GF-D8 (cell line): ENCODE data around the gene RER1.

Source experiments
- DNase-seq: peaks from one replicate; lab custom pipeline; 2025; lab: John Stamatoyannopoulos, UW

RER1 gene

DNA sequence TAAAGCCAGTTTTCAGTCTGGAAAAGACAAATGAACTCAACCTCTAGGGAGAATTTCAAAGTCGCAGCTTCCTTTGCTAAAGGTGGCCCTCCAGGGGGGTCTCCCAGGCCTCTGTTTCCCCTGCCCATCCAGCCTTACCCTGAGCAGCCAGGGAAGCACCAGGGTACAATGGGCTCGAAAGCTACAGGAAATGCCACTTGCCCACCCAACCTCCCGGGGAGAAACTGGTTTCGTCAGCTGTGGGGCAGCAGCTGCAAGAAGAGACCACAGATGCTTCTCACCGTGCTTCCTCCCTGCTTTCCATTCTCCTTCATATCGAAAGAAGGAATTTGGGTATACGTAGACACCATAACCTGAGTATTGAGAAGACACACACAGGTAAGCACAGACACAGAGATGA, 2.0 kb upstream of the RER1 start:
- DNase-seq: no peak

DNA sequence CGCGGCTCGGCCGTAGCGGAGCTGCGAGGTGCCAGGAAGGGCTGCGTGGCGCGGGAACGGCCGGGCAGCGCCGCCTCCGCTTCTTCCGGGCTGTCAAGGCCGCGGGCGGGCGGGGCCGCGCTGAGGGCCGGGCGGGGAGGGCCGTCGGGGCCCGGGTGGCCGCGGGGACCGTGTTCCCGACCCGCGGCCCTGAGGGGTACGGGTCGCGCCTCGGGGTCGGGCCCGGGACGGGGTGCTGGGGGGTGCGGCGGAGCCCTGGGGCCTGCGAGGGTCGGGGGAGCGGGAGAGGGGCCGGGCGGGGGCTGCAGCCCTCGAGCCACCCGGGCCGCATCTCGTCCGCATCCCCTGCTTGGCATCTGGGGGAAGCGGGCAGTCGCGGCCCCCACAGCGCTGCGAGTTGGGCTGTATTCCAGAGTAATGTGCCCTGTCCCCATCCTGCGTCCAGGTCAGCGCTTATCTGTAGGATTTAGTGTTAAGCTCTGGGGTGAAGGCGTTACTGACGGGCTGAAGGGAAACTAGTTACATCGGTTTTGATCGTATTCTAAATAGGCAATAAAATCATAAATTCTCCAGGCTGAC, 379 bp downstream of the RER1 start:
- no peak for DNase-seq

DNA sequence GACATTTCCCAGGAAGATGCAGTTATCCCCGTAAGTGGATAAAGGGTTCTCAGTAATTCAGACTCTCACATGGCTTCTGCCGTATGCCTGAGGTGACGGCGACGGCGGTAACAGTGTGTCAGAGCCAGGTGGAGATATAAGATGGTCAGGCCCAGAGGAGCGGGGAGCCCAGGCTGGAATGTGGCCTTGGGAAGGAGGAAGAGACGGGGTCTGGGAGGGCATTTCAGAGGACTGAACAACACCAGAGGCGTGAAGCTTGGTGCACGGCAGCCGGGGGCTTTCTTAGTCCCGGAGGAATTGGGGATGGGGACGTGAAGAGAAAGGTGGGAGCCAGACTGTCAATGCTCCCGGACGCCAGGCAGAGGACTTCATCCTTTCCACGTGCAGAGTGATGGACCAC, 1.0 kb downstream of the RER1 start:
- no peak for DNase-seq

DNA sequence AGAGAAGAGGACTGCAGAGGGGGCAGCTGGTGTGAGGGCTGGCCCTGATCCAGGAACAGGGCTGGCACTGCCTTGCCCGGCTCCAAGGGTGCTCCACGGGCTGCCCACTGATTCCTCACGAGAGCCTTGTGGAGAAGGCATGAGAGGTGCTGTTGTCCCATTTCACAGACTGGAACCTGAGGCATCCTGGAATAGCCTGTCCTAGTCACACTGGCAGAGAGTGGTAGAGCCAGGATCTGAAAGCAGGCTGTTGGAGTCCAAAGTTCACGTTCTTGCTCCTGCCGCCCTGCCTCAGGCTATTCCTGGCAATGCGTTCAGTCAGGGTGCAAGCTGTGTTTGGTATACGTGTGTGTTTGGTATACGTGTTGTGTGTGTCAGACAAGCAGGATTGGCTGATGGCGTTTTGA, 1.8 kb downstream of the RER1 start:
- no peak for DNase-seq

DNA sequence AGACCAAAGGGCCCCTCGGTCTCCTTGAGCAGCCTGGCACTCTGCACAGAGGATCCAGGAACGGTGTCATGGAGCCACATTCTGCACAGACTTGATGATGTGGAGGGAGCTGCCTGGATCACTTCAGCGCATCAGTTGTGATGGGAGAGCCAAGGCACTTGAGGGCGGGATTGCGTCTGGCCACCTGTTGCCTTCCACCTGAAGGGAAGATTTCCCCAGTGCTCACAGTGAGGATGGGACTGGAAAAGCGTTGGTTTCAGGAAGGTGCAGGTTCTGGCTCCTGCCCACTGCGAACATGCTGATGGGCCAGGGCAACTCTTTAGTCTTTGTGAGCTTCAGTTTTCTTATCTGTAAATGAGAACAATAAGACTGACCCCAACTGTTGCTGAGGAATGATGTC, 2.6 kb downstream of the RER1 start:
- DNase-seq: no peak

GRCh38 chr1:2394761-2395160, 3.1 kb downstream of the RER1 start:
- DNase-seq: no peak

- DNase-seq: no peak
Measured at GRCh38 chr1:2395245-2395644, 3.6 kb downstream of the RER1 start.

DNA sequence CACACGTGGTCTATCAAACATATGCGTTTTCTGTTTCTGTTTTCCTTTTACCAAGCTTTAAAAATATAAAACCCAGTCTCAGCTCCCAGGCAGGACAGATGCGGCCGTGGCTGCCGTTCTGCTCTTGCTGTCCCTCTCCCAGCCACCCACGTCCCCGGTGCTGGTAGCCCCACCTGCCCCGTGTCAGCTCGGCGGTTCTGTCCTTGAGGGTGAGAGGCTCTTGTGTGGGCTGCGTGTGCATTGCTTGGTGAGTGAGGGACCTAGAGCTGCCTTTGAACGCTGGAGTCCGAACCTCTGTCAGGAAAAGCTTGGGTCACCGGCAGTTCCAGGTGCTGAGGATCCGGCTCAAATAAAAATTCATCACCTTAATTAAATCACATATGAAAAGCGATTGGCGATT, 4.4 kb downstream of the RER1 start:
- no peak for DNase-seq

DNA sequence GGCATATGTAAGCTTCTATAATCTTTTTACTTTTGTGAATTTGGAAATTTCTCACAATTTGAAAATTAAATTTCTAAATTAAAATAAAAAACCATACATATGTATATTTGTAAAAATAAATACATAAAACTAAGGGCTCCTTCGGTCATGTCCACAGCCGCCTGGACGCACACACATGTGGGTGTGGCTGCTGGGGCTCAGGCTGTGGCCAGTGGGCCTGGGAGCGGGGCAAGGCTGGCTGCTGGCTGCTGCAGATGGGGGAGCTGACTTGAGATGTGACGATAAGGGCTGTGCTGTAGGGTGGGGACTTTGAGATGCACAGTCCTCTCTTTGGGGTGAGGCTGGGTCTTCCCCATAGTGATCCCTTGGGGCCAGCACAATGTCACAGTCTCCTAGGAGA, 4.8 kb downstream of the RER1 start:
- no peak for DNase-seq

DNA sequence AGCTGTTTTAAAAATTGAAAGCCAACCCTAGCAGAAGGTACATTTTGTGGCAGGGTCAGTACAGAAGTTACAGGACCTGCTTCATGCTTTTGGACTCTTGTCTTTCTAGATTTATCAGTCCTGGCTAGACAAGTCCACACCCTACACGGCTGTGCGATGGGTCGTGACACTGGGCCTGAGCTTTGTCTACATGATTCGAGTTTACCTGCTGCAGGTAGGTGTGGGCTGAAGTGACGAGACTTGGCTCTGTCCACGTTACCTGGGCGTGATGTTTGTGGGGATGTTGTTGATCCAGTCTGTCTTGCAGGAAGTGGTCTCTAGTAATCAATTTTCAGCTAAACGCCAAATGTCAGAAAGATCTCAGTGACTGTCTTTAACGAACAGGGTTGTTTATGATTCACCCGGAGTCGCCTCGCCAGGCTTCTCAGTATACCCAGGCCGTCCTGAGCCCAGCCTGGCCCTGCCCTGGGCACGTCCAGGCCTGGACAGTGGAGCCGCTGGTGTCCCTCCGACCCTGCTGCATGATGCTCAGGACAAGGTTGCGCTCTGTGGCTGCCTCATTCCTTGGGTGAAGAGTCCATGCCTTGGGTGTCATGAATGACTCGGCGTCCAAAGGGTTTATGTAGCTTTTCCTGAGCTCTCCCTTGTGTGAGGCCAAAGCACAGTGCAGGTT, 5.5 kb downstream of the RER1 start:
- no peak for DNase-seq

DNA sequence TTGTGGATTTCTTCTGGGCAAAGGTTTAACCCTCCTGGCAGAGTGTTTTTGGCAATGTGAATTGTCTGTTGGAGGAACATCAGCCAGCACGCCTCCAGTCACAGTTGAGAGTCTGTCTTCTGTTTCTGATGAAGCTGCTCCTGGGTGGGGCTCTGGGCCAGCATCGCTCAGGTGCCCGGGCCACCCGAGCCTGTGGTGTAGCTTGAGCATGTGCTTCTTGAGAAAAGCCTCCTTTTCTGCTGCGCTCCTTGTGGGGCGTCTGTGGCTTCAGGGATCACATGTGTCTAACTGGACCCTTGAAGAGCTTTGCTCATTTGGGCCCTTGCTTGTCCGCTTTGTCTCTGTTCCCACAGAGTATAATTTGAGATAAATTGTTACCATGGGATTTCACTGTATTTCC, 7.2 kb downstream of the RER1 start:
- no peak for DNase-seq

DNA sequence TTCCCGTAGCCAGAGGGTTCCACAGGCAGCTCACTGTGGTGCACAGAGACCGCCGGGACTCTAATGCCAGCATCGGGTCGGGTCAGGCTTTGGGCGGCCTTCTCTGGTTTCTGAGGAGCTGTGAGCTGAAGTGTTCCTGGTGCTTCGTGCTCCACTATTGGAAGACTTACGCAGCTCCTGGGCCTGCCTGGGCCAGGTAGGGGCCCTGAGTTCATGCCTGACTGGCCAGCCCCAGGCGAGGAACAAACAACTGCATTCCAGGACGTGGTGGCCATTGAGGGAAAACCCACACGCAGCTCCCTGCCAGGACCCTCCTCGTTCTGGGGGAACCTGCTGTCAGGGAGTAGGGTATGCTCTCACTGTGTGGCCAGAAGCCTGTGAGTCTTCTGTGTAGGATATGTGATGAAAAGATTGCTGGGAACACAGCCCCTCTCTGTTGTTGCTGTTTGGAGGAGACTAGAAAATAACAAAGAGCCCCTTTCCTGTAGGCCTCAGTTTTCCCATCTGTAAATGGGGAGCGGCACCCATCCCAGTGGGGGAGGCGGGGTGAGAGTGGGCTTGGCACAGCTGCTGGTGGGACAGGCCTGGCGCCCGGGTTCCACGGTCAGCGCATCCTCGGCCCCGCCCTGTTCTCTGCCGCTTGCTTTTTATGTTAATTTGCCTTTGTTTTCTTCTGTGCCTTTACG, 8.4 kb downstream of the RER1 start:
- no peak for DNase-seq

- no peak for DNase-seq
Measured at GRCh38 chr1:2400576-2400909, 8.9 kb downstream of the RER1 start.

DNA sequence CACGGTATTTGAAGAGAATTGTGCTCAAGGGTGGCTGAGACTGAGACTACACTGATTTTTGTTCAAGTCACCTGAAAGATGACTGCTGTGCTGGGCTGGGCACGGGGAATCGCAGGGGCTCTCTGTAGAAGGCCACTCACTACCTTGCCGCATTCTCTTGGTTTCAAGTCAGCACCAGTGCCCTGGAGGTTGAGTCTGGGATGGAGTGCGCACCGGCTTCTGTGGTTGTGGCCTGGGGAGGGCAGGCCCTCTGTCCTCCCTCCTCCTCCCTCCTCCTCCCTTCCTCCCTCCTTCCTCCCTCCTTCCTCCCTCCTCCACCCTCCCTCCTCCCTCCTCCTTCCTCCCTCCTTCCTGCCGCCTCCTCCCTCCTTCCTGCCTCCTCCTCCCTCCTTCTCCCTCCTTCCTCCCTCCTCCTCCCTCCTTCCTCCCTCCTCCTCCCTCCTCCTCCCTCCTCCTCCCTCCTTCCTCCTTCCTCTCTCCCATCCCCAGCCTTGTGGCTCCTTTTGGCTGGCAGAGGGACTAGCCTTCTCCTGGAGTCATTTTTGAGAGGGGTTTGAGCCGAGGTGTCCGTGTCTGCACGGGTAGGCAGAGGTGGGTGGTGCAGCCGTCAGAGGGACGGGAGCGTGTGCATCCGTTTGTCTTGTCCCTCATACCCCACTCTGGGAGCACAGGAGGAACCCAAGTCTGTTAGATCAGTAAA, 9.5 kb downstream of the RER1 start:
- no peak for DNase-seq

DNA sequence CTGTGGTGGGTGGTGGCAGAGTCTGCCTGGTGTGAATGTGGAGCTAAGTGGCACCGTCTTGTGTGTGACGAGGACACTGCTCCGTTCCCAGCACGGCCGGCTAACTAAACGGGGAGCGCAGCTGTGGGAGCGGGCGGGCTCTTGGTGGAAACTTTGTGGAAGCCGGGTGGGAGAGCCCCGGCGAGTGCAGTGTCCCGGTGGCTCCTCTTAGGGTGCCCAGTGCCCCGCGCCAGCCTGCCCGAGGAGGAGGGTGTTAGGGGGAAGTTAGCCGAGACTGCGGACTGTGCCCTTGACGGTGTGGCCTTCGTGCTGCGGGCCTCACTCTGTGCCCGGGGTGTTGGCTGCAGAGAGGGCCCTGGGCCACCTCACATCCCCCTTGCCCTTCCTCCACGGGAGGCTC, 10.8 kb downstream of the RER1 start:
- no peak for DNase-seq

GRCh38 chr1:2403273-2403672, 11.6 kb downstream of the RER1 start:
- no peak for DNase-seq

DNA sequence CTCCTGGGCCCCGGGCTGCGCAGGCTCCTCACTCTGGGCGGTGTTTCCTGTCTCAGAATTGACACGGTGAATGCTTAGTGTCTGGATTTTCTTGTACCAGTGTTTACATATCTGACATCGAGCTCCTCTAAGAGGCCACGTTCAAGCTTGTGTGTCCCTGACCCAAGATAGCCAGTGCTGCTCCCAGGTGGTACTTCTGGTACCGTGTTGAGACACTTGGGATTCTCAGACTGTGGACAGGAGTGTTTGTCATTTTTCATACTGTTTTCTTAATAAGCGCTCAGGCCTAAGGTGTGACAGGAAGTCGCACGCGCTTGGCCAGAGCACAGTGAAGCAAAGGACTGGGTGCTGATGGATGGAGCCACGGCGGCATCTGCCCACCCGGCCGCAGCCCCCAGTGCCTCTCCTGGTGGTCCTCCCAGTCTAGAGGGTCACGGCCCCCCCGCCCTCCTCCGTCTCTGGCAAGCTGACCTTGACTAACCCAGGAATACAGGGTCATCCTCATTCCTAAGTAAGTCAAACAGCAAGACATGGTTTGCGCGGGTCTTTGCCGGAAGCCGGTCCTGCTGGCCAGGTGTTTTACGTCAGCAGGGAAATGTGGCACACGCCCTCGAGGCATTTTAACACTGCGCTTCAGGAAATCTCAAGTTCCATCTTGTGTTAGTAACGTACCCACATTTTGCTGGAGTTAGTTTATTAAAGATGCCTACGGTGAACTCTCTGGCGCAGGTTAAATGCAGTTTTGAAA, 12.7 kb downstream of the RER1 start:
- DNase-seq: no peak

DNA sequence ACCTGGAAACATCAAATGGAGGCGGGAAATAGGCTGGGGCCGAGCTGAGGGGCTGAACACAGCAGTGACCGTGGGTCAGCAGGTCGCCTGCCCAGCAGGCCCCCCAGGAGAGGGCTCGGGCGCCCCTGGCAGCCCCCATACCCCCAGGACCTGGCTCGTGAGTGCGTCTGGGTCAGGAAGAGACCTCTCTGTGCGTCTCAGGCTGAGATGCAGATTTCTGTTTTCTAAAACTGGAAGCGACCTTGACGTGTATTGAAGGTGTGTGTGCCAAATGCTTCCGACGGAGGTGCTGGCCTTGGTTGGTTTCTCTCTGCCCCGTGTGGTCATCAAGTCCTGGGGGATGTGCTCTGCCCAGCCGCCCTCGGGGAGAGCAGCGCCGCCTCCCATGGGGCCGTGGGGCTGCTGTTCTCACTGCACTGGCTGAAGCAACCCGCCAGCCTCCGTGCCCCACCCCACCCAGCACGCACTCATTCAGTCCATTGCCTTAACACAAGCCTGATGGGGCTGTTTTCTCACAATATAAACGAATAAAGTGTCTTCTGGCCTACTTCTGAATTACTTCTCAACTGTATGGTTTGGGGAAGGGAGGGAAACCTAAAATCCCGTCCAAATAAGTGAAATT, 13.4 kb downstream of the RER1 start:
- no peak for DNase-seq

- no peak for DNase-seq
Measured at GRCh38 chr1:2405588-2406295, 14.1 kb downstream of the RER1 start.

GRCh38 chr1:2406451-2407041, 14.9 kb downstream of the RER1 start:
- DNase-seq: no peak
